ENCODE results near the gene POLR3A. TPM values are rescaled to one million over a fixed set of nuclear protein-coding genes. Genes with fewer than 3 reads are reported as not detected.

Gene POLR3A
- polyA plus RNA-seq, 3 donors from 2014 or later, result 3.4 to 13.5 (median 5.8) TPM

GRCh38 chr10:78042752-78043104 is 13.4 kb upstream of the POLR3A start:
- no peaks in the 10 kb centered on the region for H3K27me3 Mint-ChIP-seq (ENCODE audit: low read depth in 3 of 3)
- H3K36me3 Mint-ChIP-seq, result peaks cover 14 to 35% (median 18%) of the 10 kb centered on the region in 3 donors
- H3K4me1 Mint-ChIP-seq, result peaks cover 25 to 46% of the 10 kb centered on the region in 2 donors
- no peaks in the 10 kb centered on the region for H3K9me3 Mint-ChIP-seq
- H3K4me3 Mint-ChIP-seq, result no peak overlapping the region
- peak overlapping the region in 4 of 6 donors; percentile 12 to 73 (median 48) for H3K27ac Mint-ChIP-seq
- no peak for DNase-seq

DNA sequence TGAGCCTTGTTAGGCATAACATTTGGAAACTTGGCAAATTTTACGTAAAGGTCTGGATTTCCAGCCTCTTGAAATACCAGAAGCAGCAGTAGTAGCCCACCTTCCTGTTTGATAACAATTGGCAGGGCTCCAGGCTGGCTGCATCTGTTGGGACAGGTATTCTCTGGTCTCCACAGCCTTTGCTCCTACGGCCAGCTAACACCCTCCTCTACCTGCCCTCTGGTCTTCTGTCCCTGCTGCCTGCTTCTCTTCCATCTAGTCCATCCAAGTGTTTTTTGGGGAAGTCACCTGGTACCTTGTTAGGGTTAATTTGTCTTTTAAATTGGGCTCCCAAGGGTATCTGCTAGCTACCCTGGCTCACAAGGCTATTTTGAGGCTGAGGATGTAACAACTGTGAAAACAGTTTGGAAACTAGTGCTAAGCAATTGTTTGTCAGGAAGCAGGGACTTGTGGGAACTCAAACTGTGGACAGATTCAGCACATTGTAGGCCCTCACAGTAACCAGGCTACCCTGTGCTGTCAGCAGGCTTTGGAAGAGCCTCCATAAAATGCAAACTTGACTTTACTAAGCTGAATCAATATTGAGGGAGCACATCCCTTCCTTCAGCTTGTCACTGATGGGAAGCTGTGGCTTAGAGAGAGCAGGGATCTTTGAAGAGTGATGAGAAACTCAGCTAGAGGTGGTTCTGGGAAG is 12.9 kb upstream of the POLR3A start:
- peaks cover 26 to 46% of the 10 kb centered on the region in 2 donors for H3K4me1 Mint-ChIP-seq
- DNase-seq, result no peak
- H3K36me3 Mint-ChIP-seq, result peaks cover 12 to 40% (median 18%) of the 10 kb centered on the region in 3 donors
- no peaks in the 10 kb centered on the region for H3K9me3 Mint-ChIP-seq
- peak overlapping the region in 4 of 6 donors; percentile 11 to 73 (median 32) for H3K27ac Mint-ChIP-seq
- no peak overlapping the region for H3K4me3 Mint-ChIP-seq
- H3K27me3 Mint-ChIP-seq (ENCODE audit: low read depth in 3 of 3), result no peaks in the 10 kb centered on the region

DNA sequence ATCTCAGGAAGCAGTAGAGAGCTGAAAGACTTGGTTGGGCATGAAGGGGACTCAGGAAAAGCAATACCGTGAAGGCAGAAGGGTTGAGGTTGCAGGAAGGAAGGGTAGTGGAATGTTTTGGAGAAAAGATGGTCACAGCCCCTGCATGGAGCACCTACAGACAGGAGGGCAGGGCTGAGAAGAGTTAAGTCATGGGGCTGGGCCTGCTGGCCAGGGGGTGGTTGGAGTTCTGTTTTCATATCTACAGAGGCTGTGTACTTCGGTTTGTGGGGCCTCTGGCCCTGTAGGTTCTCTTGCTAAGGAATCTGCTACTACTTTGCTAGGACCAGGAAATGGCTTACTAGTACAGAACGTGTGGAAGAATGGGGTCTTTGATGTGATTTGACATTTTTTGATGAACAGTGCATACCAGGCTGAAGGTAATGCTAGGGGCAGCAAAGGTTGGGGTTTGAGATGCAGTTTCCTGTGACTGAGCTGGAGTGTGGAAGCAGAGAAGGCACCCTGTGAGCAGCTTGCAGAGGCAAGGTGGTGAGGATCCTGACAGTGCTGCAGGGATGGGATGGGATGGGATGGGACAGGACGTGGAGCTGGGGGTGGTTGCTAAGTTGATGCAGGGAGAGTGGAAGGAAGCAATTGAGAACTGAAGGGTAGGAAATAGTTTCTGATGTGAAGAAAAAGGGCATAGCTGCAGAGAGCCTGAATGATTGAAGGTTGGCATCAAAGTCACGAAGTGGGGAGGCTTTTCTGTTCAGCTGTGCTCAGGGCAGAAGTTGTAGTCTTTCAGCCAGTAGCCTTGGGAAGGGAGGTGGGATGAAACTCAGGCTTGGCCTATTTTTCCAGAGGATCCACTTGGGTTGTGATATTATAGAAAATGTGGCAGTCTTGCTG is 12.1 kb upstream of the POLR3A start:
- peaks cover 11 to 48% (median 25%) of the 10 kb centered on the region in 3 donors for H3K36me3 Mint-ChIP-seq
- peak overlapping the region; percentile 10 to 60 (median 32) for H3K27ac Mint-ChIP-seq
- DNase-seq, result no peak
- H3K27me3 Mint-ChIP-seq (ENCODE audit: low read depth in 3 of 3), result no peaks in the 10 kb centered on the region
- H3K4me1 Mint-ChIP-seq, result peaks cover 32 to 52% of the 10 kb centered on the region in 2 donors
- no peak overlapping the region for H3K4me3 Mint-ChIP-seq
- H3K9me3 Mint-ChIP-seq, result no peaks in the 10 kb centered on the region

- H3K27me3 Mint-ChIP-seq (ENCODE audit: low read depth in 3 of 3), result no peaks in the 10 kb centered on the region
- no peak overlapping the region for H3K27ac Mint-ChIP-seq
- DNase-seq, result no peak
- H3K9me3 Mint-ChIP-seq, result no peaks in the 10 kb centered on the region
- H3K36me3 Mint-ChIP-seq, result peaks cover 16 to 56% (median 29%) of the 10 kb centered on the region in 3 donors
- no peak overlapping the region for H3K4me3 Mint-ChIP-seq
- peaks cover 48 to 69% of the 10 kb centered on the region in 2 donors for H3K4me1 Mint-ChIP-seq
These were observed 10.4 kb upstream of the POLR3A start for GRCh38 chr10:78039743-78040142.

DNA sequence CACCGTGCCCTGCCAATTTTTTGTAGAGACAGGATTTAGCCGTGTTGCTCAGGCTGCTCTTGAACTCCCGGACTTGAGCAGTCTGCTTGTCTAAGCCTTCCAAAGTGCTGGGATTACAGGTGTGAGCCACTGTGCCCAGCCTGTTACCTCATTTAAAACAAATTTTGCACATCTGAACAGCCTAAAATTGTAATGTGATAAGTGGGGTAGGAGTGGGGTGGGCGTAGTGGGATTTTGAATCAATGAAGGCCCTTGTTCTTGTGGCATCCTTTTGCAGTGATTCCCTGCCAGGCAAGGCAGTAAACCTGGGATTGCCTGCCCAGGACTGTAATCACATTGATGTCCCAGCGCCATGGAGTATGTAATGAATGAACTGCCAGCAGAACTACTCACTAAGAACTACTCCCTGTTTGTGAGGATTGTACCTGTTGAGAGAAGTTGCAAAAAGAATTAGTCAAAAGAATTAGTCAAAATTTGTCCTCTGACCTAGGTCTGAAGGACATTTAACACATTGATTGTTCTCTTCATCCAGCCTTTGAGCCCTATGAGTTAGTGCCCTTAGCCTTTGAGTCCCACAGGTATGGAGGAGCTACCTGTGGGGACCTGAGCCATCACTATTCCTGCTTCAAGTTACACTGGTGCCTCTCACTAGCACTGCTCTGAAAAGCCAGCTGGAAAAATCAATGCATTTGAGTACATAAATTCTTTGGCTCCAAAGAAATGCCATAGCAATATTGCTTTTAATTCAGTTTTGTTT is 9.7 kb upstream of the POLR3A start:
- Mint-ChIP-seq H3K36me3 (peaks cover 16 to 58% (median 29%) of the 10 kb centered on the region in 3 donors), H3K4me1 (peaks cover 53 to 70% of the 10 kb centered on the region in 2 donors), H3K27ac (peak overlapping the region in 1 of 6 donors; percentile 19), H3K9me3 (no peaks in the 10 kb centered on the region), H3K4me3 (no peak overlapping the region), H3K27me3 (ENCODE audit: low read depth in 3 of 3) (no peaks in the 10 kb centered on the region)
- no peak for DNase-seq

DNA sequence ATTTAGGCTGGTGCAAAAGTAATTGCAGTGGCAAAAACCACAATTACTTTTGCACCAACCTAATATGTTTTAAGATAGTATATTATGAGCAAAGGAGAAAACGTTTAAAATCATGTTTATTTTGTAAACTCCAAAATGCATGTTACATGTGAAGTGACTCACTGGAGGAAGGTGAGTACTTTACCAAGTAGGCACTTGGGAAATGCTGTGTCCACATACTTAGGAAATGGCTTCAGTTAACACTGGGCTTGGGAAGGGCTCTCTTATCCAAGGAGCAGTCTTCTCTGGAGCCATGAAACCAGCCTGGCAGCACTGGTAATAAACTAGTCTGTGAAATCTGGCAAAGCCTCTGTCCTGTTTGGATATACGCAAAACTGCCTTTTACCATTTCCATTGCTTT is 8.8 kb upstream of the POLR3A start:
- Mint-ChIP-seq H3K27me3 (ENCODE audit: low read depth in 3 of 3) (peaks cover 0 to 2% (median 0%) of the 10 kb centered on the region in 3 donors), H3K27ac (no peak overlapping the region), H3K4me1 (peaks cover 55 to 75% of the 10 kb centered on the region in 2 donors), H3K4me3 (no peak overlapping the region), H3K36me3 (peaks cover 16 to 58% (median 29%) of the 10 kb centered on the region in 3 donors), H3K9me3 (no peaks in the 10 kb centered on the region)
- DNase-seq, result no peak

DNA sequence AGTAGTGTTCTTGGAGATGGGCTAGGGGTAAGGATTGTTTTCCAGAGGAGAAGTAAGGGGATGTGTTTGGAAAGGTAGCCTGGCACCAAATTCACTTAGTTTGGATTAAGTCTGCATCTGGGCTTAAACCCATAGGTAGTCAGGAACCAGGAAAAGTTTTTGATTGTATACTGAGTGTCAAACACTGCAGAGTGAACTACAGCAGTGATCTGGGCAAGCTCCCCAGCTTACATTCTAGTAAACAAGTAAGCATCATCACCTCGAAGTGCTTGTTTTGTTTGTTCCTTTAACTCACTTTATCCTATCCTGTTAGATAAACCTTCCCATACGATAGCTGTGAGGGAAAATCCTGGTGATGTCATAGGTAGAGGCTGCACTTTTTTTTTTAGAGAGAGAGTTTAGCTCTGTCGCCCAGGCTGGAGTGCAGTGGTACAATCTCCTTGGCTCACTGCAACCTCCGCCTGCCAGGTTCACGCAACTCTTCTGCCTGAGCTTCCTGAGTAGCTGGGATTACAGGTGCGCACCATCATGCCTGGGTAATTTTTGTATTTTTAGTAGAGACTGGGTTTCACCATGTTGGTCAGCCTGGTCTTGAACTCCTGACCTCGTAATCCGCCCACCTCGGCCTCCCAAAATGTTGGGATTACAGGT is 6.7 kb upstream of the POLR3A start:
- Mint-ChIP-seq H3K27me3 (ENCODE audit: low read depth in 3 of 3) (peaks cover 0 to 2% (median 0%) of the 10 kb centered on the region in 3 donors), H3K4me3 (peak overlapping the region in 3 of 5 donors; percentile 12 to 94 (median 90)), H3K36me3 (peaks cover 10 to 44% (median 19%) of the 10 kb centered on the region in 3 donors), H3K27ac (peak overlapping the region in 4 of 6 donors; percentile 72 to 87 (median 76)), H3K9me3 (no peaks in the 10 kb centered on the region), H3K4me1 (peaks cover 52 to 74% of the 10 kb centered on the region in 2 donors)
- DNase-seq, result no peak

- Mint-ChIP-seq H3K4me3 (peak overlapping the region in 4 of 5 donors; percentile 24 to 94 (median 92)), H3K9me3 (no peaks in the 10 kb centered on the region), H3K36me3 (peaks cover 9 to 38% (median 16%) of the 10 kb centered on the region in 3 donors), H3K27me3 (ENCODE audit: low read depth in 3 of 3) (peaks cover 0 to 3% (median 0%) of the 10 kb centered on the region in 3 donors), H3K27ac (peak overlapping the region in 5 of 6 donors; percentile 61 to 87 (median 73)), H3K4me1 (peaks cover 49 to 67% of the 10 kb centered on the region in 2 donors)
- no peak for DNase-seq
These were observed 6.1 kb upstream of the POLR3A start for GRCh38 chr10:78035437-78035836.

- no peak for DNase-seq
- H3K9me3 Mint-ChIP-seq, result no peaks in the 10 kb centered on the region
- peaks cover 50 to 68% of the 10 kb centered on the region in 2 donors for H3K4me1 Mint-ChIP-seq
- H3K36me3 Mint-ChIP-seq, result peaks cover 9 to 36% (median 16%) of the 10 kb centered on the region in 3 donors
- peaks cover 0 to 3% (median under 1%) of the 10 kb centered on the region in 3 donors for H3K27me3 Mint-ChIP-seq (ENCODE audit: low read depth in 3 of 3)
- H3K4me3 Mint-ChIP-seq, result peak overlapping the region; percentile 90 to 94 (median 93)
- peak overlapping the region; percentile 66 to 90 (median 77) for H3K27ac Mint-ChIP-seq
These were observed 5.7 kb upstream of the POLR3A start for GRCh38 chr10:78035025-78035424.

DNA sequence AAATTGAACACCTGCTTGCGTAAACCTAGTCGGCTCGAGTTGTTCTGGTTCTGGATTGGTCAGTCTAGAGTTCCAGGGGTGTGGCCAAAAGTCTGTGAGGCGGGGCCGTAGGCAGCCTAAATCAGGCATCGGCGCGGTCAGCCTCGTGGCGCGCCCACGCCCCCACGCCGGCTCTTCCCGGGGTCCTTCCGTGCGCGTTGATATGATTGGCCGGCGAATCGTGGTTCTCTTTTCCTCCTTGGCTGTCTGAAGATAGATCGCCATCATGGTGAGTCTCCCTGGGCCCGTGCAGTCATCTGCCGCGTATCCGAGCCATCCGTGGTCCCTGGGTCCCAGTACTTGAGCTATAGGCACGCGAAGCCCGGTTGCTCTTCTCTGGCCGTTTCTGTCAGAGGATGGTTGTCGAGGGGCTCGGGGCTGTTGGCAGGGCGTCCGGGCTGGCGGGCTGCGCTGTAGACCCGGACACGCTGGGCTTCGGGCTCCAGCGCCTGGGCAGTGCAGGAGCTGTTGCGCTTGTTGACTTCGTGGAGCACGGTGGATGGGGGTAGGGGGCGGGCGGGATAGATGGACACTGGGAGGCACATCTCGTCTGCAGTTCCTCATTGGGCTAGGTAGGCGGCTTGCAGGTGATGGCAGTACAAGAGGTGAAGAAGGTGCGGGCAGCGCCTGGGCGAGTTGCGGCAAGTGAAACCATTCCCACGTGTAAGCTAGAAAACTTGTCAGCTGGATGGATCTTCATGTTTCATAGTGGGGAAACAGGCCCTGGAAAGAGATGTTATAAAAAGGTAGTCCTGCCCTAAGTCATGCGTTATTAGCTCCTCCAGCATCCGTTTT is 4.5 kb upstream of the POLR3A start, which contains the start of gene RPS24:
Gene RPS24, plus strand, starts transcription at position 227 of the 834 bp plus-strand sequence. Its CDS starts 39 bp downstream, at position 266.
- peak; percentile 93 to 94 (median 94) for DNase-seq
- H3K36me3 Mint-ChIP-seq, result peaks cover 4 to 26% (median 11%) of the 10 kb centered on the region in 3 donors
- H3K27me3 Mint-ChIP-seq (ENCODE audit: low read depth in 3 of 3), result peaks cover 10 to 11% (median 11%) of the 10 kb centered on the region in 3 donors
- peak within 1 kb of the TSS; percentile 90 to 94 (median 93) for H3K4me3 Mint-ChIP-seq
- peaks cover 53 to 68% of the 10 kb centered on the region in 2 donors for H3K4me1 Mint-ChIP-seq
- H3K9me3 Mint-ChIP-seq, result peaks cover 0 to 2% (median 0%) of the 10 kb centered on the region in 6 donors
- H3K27ac Mint-ChIP-seq, result peak within 1 kb of the TSS; percentile 66 to 90 (median 78)

DNA sequence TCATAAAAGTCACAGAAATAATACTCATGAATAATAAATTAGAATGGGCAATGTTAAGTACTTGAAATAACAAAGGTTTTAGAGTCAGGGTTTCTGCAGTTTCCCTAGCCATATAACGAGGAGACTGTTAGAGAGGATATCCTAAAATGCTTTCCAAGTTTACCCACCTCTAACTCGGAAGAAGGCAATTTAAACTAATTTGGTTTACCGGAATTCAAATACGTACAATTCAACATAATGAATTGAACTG is 4.0 kb upstream of the POLR3A start:
- Mint-ChIP-seq H3K27me3 (ENCODE audit: low read depth in 3 of 3) (peaks cover 12 to 14% (median 13%) of the 10 kb centered on the region in 3 donors), H3K4me1 (peaks cover 56 to 68% of the 10 kb centered on the region in 2 donors), H3K36me3 (peaks cover 4 to 26% (median 11%) of the 10 kb centered on the region in 3 donors), H3K9me3 (peaks cover 0 to 2% (median 0%) of the 10 kb centered on the region in 6 donors), H3K27ac (peak overlapping the region; percentile 66 to 90 (median 78)), H3K4me3 (peak overlapping the region; percentile 90 to 94 (median 93))
- DNase-seq, result no peak
